ENCODE results near the gene PCSK2.

The PCSK2 gene

DNA sequence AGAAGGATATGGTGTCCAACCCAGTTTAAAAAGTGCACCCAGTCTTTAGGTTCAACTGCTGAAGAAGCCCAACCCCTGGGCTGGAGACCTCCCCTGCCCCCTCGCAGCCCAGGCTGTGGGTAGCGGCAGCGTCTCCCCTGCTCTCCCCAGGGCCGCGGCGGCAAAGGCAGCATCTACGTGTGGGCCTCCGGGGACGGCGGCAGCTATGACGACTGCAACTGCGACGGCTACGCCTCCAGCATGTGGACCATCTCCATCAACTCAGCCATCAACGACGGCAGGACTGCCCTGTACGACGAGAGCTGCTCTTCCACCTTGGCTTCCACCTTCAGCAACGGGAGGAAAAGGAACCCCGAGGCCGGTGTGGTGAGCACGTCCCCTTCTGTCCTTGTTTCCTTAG is 226.8 kb downstream of the PCSK2 start:
- DNase-seq (no peak), ATAC-seq (no peak)
- Mint-ChIP-seq H3K27me3 (peaks cover 60% of the 10 kb centered on the region), H3K4me3 (no peak overlapping the region), H3K4me1 (no peaks in the 10 kb centered on the region), H3K9me3 (no peaks in the 10 kb centered on the region), H3K27ac (peak overlapping the region in 1 of 2 donors; percentile 34)

DNA sequence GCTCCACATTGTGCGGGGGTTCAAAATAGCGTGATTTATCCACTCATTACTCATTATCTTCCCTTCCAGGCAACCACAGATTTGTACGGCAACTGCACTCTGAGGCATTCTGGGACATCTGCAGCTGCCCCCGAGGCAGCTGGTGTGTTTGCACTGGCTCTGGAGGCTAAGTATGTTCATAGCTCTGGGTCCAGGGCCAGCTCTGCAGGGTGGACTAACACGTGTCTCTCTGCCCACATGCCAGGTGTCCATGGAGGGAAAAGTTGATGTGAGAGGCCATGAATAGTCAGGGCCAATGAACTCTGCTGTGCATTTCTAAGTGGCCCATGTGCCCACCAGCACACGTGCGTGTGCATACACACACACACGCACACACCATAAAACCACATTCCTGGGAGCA is 229.4 kb downstream of the PCSK2 start:
- Mint-ChIP-seq H3K4me3 (no peak overlapping the region), H3K27ac (no peak overlapping the region), H3K4me1 (peaks cover 7% of the 10 kb centered on the region), H3K9me3 (no peaks in the 10 kb centered on the region), H3K27me3 (peaks cover 54% of the 10 kb centered on the region)
- ATAC-seq, result no peak
- no peak for DNase-seq

GRCh38 chr20:17457079-17457478 is 230.2 kb downstream of the PCSK2 start:
- peaks cover 7% of the 10 kb centered on the region for H3K4me1 Mint-ChIP-seq
- H3K4me3 Mint-ChIP-seq, result no peak overlapping the region
- no peaks in the 10 kb centered on the region for H3K9me3 Mint-ChIP-seq
- DNase-seq (no peak), ATAC-seq (no peak)
- peaks cover 47% of the 10 kb centered on the region for H3K27me3 Mint-ChIP-seq
- no peak overlapping the region for H3K27ac Mint-ChIP-seq

DNA sequence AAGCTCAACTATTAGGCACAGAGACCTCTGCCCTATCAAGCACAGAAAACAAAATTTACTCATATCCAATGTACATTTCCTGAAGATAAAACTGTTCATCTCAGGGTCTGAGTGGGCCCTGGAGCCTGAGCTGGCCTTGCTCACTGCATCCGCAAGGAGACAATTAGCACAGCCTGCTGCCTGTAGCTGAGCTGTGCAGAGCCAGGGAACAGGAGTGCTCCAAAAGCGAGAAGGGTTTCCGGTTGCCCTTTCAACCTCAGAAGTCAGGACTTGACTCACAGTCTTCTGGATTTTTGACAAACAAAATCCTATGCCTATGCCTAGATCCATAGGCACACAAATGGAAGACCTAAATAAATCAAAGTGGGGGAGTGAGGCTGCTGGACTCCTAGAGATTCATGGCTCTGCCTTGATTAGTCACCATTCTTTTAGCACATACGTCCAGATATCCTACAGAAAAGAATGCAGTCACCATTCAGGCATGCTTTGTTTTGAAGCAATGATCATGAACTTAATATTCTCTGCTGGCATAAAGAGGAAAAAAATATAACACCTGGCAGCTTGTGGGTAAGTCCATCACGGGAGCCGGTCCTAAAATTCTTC is 230.8 kb downstream of the PCSK2 start:
- DNase-seq (no peak), ATAC-seq (no peak)
- peaks cover 47% of the 10 kb centered on the region for H3K27me3 Mint-ChIP-seq
- H3K4me1 Mint-ChIP-seq, result peaks cover 7% of the 10 kb centered on the region
- H3K27ac Mint-ChIP-seq, result no peak overlapping the region
- H3K4me3 Mint-ChIP-seq, result no peak overlapping the region
- no peaks in the 10 kb centered on the region for H3K9me3 Mint-ChIP-seq

DNA sequence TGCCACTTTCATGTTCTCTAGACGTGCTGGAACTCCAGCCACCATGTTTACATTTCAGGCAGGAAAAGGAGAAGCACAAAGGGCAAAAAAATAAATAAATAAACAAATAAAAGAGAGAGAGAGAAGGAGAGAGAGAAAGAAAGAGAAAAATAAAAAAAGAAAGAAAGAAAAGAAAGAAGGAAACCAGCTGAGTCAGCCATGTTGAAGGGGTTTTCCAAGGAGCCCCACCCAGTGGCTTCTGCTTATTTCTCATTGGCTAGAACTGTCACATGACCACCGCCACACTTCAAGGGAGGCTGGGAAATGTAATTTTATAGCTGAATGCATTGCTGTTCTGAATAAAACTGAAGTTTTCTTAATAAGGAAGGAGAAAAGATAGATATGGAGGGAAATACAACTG is 233.3 kb downstream of the PCSK2 start:
- ATAC-seq, result no peak
- DNase-seq, result no peak
- Mint-ChIP-seq H3K27ac (peak overlapping the region in 1 of 2 donors; percentile 82), H3K4me3 (no peak overlapping the region), H3K9me3 (no peaks in the 10 kb centered on the region), H3K27me3 (peaks cover 29% of the 10 kb centered on the region), H3K4me1 (peaks cover 7% of the 10 kb centered on the region)

DNA sequence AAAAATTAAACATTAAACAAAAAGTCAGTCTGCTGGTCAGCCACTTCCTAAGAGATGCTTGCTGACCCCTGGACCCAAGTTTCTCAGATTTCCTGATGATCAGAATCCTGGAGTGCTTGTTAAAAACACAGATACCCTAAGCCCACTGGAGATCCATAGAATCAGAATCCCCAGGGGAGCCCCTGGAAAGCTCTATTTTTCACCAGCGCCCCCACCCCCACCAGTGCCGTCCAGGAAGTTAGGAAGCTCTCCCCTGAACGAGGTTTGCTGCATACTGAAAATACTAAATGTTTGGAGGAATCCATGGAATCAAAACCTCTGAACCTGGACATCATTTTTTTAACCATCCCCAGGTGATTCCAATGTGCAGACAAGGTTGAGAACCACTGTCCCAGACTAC is 235.1 kb downstream of the PCSK2 start:
- H3K4me1 Mint-ChIP-seq, result peaks cover 7% of the 10 kb centered on the region
- no peak overlapping the region for H3K4me3 Mint-ChIP-seq
- DNase-seq (no peak), ATAC-seq (no peak)
- H3K9me3 Mint-ChIP-seq, result no peaks in the 10 kb centered on the region
- H3K27me3 Mint-ChIP-seq, result peaks cover 12% of the 10 kb centered on the region
- no peak overlapping the region for H3K27ac Mint-ChIP-seq

DNA sequence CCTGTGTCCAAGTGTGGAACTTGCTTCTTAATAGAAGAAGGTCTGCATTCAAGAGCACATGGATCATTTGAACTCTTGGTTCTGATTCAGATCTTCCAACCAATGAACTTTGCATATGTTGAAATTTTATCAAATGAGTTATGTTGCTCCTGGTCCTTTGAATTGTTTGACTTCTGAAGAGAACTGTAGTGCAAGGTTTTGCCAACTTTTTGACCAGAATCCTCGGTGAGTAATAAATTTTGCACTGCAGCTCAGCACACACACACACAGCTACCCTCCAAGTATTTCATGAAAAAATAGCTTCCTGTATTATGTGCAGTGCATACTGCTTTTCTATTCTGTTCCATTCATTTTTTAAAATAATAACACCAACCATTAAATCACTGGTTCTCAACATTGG is 236.9 kb downstream of the PCSK2 start:
- peaks cover 7% of the 10 kb centered on the region for H3K4me1 Mint-ChIP-seq
- no peak for ATAC-seq
- peaks cover 8% of the 10 kb centered on the region for H3K27me3 Mint-ChIP-seq
- H3K27ac Mint-ChIP-seq, result no peak overlapping the region
- no peak for DNase-seq
- no peak overlapping the region for H3K4me3 Mint-ChIP-seq
- H3K9me3 Mint-ChIP-seq, result no peaks in the 10 kb centered on the region

- no peaks in the 10 kb centered on the region for H3K9me3 Mint-ChIP-seq
- H3K4me1 Mint-ChIP-seq, result peaks cover 2% of the 10 kb centered on the region
- ATAC-seq (no peak), DNase-seq (no peak)
- no peak overlapping the region for H3K4me3 Mint-ChIP-seq
- no peak overlapping the region for H3K27ac Mint-ChIP-seq
- peaks cover 8% of the 10 kb centered on the region for H3K27me3 Mint-ChIP-seq
These were observed 238.4 kb downstream of the PCSK2 start for GRCh38 chr20:17465236-17465635.

DNA sequence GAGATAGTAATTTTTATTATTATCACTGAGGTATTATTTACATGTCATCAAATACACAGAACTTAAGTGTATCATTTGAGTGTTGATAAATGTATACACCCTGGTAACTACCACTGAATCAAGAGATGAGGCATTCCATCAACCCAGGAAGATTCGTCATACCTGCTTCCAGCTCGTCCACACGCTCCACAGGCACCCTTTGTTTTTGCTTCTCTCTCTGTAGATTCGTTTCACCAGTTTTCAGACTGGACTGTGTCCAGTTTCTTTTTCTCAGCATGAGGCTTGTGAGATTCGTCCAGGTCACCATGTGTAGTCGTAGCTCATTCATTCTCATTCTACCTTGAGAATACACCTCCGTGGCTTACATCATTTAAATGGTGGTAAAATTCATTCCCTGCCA is 239.8 kb downstream of the PCSK2 start:
- DNase-seq (no peak), ATAC-seq (no peak)
- Mint-ChIP-seq H3K27me3 (peaks cover 8% of the 10 kb centered on the region), H3K4me3 (no peak overlapping the region), H3K27ac (no peak overlapping the region), H3K9me3 (no peaks in the 10 kb centered on the region), H3K4me1 (no peaks in the 10 kb centered on the region)

- no peaks in the 10 kb centered on the region for H3K4me1 Mint-ChIP-seq
- H3K27me3 Mint-ChIP-seq, result peaks cover 6% of the 10 kb centered on the region
- DNase-seq (no peak), ATAC-seq (no peak)
- no peak overlapping the region for H3K4me3 Mint-ChIP-seq
- no peaks in the 10 kb centered on the region for H3K9me3 Mint-ChIP-seq
- no peak overlapping the region for H3K27ac Mint-ChIP-seq
These were observed 240.3 kb downstream of the PCSK2 start for GRCh38 chr20:17467120-17467655.

- DNase-seq (no peak), ATAC-seq (no peak)
- Mint-ChIP-seq H3K4me1 (no peaks in the 10 kb centered on the region), H3K27me3 (no peaks in the 10 kb centered on the region), H3K27ac (no peak overlapping the region), H3K4me3 (no peak overlapping the region), H3K9me3 (no peaks in the 10 kb centered on the region)
These were observed 241.4 kb downstream of the PCSK2 start for GRCh38 chr20:17468073-17468840.

GRCh38 chr20:17469246-17470030 is 242.6 kb downstream of the PCSK2 start:
- ATAC-seq, result no peak
- DNase-seq, result no peak
- Mint-ChIP-seq H3K27me3 (peaks cover 2% of the 10 kb centered on the region), H3K4me3 (no peak overlapping the region), H3K27ac (no peak overlapping the region), H3K9me3 (peaks cover 0 to under 1% of the 10 kb centered on the region in 2 donors), H3K4me1 (no peaks in the 10 kb centered on the region)

GRCh38 chr20:17470521-17470920 is 243.7 kb downstream of the PCSK2 start:
- no peaks in the 10 kb centered on the region for H3K4me1 Mint-ChIP-seq
- H3K27me3 Mint-ChIP-seq, result peaks cover 6% of the 10 kb centered on the region
- DNase-seq (no peak), ATAC-seq (no peak)
- no peak overlapping the region for H3K4me3 Mint-ChIP-seq
- no peak overlapping the region for H3K27ac Mint-ChIP-seq
- H3K9me3 Mint-ChIP-seq, result peaks cover 0 to 4% of the 10 kb centered on the region in 2 donors

GRCh38 chr20:17470973-17471372 is 244.1 kb downstream of the PCSK2 start:
- Mint-ChIP-seq H3K27ac (no peak overlapping the region), H3K4me3 (no peak overlapping the region), H3K4me1 (no peaks in the 10 kb centered on the region), H3K27me3 (peaks cover 6% of the 10 kb centered on the region), H3K9me3 (peaks cover 0 to 4% of the 10 kb centered on the region in 2 donors)
- ATAC-seq (no peak), DNase-seq (no peak)

- peaks cover 6% of the 10 kb centered on the region for H3K27me3 Mint-ChIP-seq
- peak; percentile 9 for ATAC-seq
- no peak for DNase-seq
- H3K9me3 Mint-ChIP-seq, result peaks cover 0 to 4% of the 10 kb centered on the region in 2 donors
- H3K27ac Mint-ChIP-seq, result no peak overlapping the region
- no peak overlapping the region for H3K4me3 Mint-ChIP-seq
- H3K4me1 Mint-ChIP-seq, result no peaks in the 10 kb centered on the region
These were observed 244.9 kb downstream of the PCSK2 start for GRCh38 chr20:17471606-17472187.
